RWPE1 (cell line): ENCODE measurements around the gene PDCL2.
A peak's percentile ranks its signal among the peaks of the same experiment; 100 is the strongest.

Experiments used
- CTCF ChIA-PET: fragments of 350-600 bp; sonication (Branson Sonifier 250); formaldehyde crosslinking; extraction: SDS; loops from one replicate; lab custom pipeline; 2021; lab: Yijun Ruan, JAX
- POLR2A ChIA-PET: fragments of 400-600 bp; formaldehyde crosslinking; extraction: SDS; loops from one replicate; lab custom pipeline; 2020; ENCODE audit warnings: antibody characterized with exemption; ENCODE audit not compliant: low non-redundant PET; lab: Yijun Ruan, JAX
- DNase-seq: peaks from one replicate; pipeline ENCODE4 v3.0.0; 2012; ENCODE audit warnings: low spot score
- H3K27ac ChIP-seq: fragments of 450-650 bp; 2 replicates; pipeline ENCODE4 v1.5.1; 2017
- TF ChIP-seq, protein P1 (sequence below): fragments of 450-650 bp; conservative IDR thresholded peaks from 2 replicates; pipeline ENCODE4 v1.5.1; 2017; ENCODE audit warnings: low read depth, mild to moderate bottlenecking

The PDCL2 gene

DNA sequence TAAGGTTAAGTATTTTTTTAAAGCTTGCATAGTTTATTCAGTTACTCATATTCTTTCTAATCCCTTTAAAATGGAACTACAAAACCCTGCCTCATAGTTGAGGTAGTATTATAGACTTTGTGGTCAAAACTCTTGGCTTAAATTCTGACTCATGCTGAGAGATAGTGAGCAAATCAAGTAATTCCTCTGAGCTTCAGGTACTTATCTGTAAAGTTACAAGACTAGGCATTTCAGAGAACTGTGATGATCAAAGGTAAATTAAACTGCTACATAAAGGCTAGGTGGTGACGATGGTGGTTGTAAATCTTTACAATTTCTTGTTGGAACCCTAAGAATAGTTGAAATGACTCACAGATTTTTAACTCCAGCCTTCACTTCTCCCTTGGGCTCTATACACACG is 42.2 kb downstream of the PDCL2 start:
- ChIA-PET CTCF (interaction anchor here (0.6 kb wide), 3 partner anchors 13 to 338 kb away, joined by 3 to 4 read pairs (median 3); no protein-coding TSS in a partner anchor), POLR2A (no interaction called here)
- peak; percentile 84 for DNase-seq

GRCh38 chr4:55547918-55548317 is 44.1 kb downstream of the PDCL2 start:
- POLR2A ChIA-PET = no interaction called here
- TF ChIP-seq, protein P1, sequence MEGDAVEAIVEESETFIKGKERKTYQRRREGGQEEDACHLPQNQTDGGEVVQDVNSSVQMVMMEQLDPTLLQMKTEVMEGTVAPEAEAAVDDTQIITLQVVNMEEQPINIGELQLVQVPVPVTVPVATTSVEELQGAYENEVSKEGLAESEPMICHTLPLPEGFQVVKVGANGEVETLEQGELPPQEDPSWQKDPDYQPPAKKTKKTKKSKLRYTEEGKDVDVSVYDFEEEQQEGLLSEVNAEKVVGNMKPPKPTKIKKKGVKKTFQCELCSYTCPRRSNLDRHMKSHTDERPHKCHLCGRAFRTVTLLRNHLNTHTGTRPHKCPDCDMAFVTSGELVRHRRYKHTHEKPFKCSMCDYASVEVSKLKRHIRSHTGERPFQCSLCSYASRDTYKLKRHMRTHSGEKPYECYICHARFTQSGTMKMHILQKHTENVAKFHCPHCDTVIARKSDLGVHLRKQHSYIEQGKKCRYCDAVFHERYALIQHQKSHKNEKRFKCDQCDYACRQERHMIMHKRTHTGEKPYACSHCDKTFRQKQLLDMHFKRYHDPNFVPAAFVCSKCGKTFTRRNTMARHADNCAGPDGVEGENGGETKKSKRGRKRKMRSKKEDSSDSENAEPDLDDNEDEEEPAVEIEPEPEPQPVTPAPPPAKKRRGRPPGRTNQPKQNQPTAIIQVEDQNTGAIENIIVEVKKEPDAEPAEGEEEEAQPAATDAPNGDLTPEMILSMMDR = no peak
- DNase-seq = no peak
- CTCF ChIA-PET = no interaction called here
- H3K27ac ChIP-seq = no peak overlapping the region

More for the DNA sequence above, 42.2 kb downstream of the PDCL2 start:
- H3K27ac ChIP-seq = no peak overlapping the region
- TF ChIP-seq, protein P1 = no peak

DNA sequence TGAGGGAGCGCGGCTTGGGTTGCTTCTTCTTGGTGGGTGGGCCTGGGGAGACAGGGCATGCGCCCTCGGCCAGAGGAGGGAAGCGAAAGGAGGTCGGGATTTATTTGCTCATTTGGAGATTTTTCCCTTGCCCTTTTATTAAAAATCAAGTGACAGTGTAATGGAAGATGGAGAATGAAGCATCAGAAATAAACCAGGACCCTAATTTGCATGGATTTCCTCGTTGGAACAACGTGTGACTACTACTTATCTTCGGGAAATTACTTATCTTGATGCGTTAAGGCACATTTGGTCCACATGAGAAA is 44.6 kb downstream of the PDCL2 start:
- ChIA-PET POLR2A (no interaction called here), CTCF (interaction anchor here (0.6 to 1.1 kb wide), 3 partner anchors 41 to 109 kb away, joined by 3 to 6 read pairs (median 3); no protein-coding TSS in a partner anchor)
- DNase-seq = no peak
- H3K27ac ChIP-seq = peak overlapping the region; percentile 100
- TF ChIP-seq, protein P1 = no peak

- ChIA-PET POLR2A (no interaction called here), CTCF (interaction anchor here (0.6 to 1.1 kb wide), 3 partner anchors 41 to 109 kb away, joined by 3 to 6 read pairs (median 3); no protein-coding TSS in a partner anchor)
- peak within 1 kb of the TSS; percentile 100 for H3K27ac ChIP-seq
- DNase-seq = peak; percentile 68
- TF ChIP-seq, protein P1 = peak; percentile 53
These were observed 45.1 kb downstream of the PDCL2 start, which contains the start of gene CLOCK for GRCh38 chr4:55546756-55547465. TSS of gene CLOCK (minus strand) at chr4:55546909. CDS start at chr4:55482785, 64,124 bp downstream.

GRCh38 chr4:55546506-55546755 is 45.6 kb downstream of the PDCL2 start:
- ChIA-PET POLR2A (interaction anchor here (1.7 kb wide), 1 partner anchor 150 kb away, joined by 4 read pairs; no protein-coding TSS in a partner anchor), CTCF (interaction anchor here (0.8 to 1.1 kb wide), 2 partner anchors 63 to 108 kb away, joined by 3 to 6 read pairs; no protein-coding TSS in a partner anchor)
- peak overlapping the region; percentile 100 for H3K27ac ChIP-seq
- DNase-seq = no peak
- TF ChIP-seq, protein P1 = no peak

DNA sequence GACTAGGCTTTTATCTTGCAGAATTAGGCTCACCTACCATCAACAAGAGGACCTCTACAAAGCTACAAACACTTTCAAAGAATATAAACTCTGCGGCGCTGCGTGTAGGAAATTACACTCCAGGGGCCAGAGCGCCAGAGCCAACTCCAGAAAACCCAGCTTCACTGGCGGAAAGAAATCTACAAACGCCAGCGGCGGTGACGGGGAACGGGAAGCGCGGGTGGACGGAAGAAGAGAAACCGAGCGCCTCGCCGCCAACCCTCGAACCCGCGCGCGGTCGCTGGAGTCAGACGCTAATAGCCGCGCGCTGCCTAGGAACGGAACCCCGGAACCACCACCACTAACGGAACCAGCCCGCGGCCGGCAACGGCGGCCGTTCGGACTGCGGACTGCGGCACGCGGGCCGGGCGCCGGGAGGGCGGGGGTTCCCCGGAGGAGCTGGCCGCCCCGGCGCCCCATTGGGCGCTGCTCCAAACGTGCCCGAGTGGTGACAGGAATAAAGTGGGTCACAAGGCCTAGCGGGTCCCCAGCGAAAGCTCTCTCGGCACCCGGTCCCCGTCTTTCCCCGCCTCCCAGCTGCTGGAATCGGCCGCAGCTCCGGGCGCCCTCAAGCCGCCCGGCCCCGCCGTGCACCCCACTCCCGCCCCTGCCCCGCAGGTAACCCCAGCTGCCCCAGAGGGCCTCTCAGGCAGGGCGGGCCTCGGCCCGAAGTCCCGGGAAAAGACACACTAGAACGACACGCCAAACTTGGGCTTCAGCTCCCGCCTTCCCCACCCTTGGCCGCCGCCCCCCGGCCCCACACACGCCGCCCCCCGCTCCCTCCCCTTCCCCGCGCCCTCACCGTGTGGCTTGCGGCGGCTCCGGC is 46.2 kb downstream of the PDCL2 start:
- ChIA-PET POLR2A (interaction anchor here (1.7 kb wide), 1 partner anchor 149 kb away, joined by 4 read pairs; no protein-coding TSS in a partner anchor), CTCF (interaction anchor here (0.6 to 1.0 kb wide), 4 partner anchors 64 to 1315 kb away, joined by 3 to 5 read pairs (median 4); partner anchors contain the start of gene SRD5A3)
- H3K27ac ChIP-seq = peak overlapping the region; percentile 100

More for the DNA sequence above, 46.2 kb downstream of the PDCL2 start:
- TF ChIP-seq, protein P1 = no peak
- peak; percentile 47 for DNase-seq
